PFSK-1 (cell line): ENCODE data around the gene SMYD1.

Source experiments
- FOXP2 ChIP-seq: optimal IDR thresholded peaks from 2 replicates; pipeline ENCODE3; 2011; ENCODE audit warnings: borderline replicate concordance, control low read depth, inconsistent platforms; ENCODE audit not compliant: insufficient read depth; ENCODE audit errors: extremely low read length, extremely low read depth
- POLR2AphosphoS5 ChIP-seq: IDR thresholded peaks from 2 replicates; pipeline ENCODE4 v1.6.1; 2012; ENCODE audit warnings: low read depth, mild to moderate bottlenecking, control low read depth, low read length, moderate library complexity
- SIN3A ChIP-seq: IDR thresholded peaks from 2 replicates; pipeline ENCODE4 v1.6.1; 2012; ENCODE audit warnings: mild to moderate bottlenecking, low read length, moderate library complexity, borderline replicate concordance; ENCODE audit not compliant: insufficient read depth
- TAF1 ChIP-seq: IDR thresholded peaks from 2 replicates; pipeline ENCODE4 v1.6.1; 2012; ENCODE audit warnings: low read length, control low read depth, borderline replicate concordance; ENCODE audit not compliant: insufficient read depth
- TF ChIP-seq, protein P1 (sequence below), 2 experiments: IDR thresholded peaks; 2 replicates each; pipeline versions ENCODE4 v1.6.1 to v1.8.0; 2011 to 2012; ENCODE audit warnings: low read depth in 2 of 2, low read length in 2 of 2, control low read depth in 1 of 2, inconsistent platforms in 1 of 2, mild to moderate bottlenecking in 1 of 2, moderate library complexity in 1 of 2; ENCODE audit not compliant: insufficient read depth in 1 of 2

The SMYD1 gene

DNA sequence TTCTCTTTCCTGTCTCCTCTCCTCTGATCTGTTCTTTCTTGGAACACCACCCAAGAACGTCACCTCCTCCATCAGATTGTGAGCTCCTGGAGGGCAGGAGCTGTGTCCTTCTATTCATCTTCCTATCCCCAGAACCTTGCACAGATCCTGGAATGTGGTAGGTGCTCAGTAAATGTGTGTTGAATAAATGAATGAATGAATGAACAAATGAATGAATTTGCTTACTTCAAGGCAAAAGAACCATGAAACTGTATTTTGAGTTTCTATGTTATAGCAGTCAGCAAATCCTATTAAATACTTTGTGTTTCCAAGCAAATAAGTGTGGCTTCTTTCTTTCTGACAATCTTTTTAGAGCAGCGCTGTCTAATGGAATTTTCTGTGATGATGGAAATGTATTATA is 45.4 kb downstream of the SMYD1 start:
- TF ChIP-seq, protein P1, sequence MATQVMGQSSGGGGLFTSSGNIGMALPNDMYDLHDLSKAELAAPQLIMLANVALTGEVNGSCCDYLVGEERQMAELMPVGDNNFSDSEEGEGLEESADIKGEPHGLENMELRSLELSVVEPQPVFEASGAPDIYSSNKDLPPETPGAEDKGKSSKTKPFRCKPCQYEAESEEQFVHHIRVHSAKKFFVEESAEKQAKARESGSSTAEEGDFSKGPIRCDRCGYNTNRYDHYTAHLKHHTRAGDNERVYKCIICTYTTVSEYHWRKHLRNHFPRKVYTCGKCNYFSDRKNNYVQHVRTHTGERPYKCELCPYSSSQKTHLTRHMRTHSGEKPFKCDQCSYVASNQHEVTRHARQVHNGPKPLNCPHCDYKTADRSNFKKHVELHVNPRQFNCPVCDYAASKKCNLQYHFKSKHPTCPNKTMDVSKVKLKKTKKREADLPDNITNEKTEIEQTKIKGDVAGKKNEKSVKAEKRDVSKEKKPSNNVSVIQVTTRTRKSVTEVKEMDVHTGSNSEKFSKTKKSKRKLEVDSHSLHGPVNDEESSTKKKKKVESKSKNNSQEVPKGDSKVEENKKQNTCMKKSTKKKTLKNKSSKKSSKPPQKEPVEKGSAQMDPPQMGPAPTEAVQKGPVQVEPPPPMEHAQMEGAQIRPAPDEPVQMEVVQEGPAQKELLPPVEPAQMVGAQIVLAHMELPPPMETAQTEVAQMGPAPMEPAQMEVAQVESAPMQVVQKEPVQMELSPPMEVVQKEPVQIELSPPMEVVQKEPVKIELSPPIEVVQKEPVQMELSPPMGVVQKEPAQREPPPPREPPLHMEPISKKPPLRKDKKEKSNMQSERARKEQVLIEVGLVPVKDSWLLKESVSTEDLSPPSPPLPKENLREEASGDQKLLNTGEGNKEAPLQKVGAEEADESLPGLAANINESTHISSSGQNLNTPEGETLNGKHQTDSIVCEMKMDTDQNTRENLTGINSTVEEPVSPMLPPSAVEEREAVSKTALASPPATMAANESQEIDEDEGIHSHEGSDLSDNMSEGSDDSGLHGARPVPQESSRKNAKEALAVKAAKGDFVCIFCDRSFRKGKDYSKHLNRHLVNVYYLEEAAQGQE (IDR thresholded peaks at IDR 0.05; ENCODE audit: insufficient read depth in 1 of 2, low read depth in 2 of 2, low read length in 2 of 2), result no peak
- TF ChIP-seq SIN3A (no peak), POLR2AphosphoS5 (no peak), FOXP2 (no peak), TAF1 (no peak)

DNA sequence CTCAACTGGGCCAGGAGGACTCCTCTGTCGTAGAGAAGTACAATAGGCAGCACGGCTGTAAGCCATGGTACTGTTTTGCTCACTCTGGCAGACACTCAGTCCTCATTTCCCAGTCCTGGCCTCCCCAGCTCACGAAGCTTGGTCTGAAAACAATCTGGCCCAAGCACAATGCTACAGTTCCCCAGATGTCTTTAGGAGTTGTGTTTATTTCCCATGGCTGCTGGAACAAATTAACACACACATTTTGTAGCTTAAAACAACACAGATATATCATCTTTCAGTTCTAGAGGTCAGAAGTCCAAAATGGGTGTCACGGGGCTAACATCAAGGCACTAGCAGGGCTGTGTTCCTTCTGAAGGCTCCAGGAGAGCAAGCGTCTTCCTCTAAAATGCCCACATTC is 47.3 kb downstream of the SMYD1 start:
- TF ChIP-seq SIN3A, result no peak
- TF ChIP-seq TAF1, result no peak
- TF ChIP-seq, protein P1 (IDR thresholded peaks at IDR 0.05; ENCODE audit: insufficient read depth in 1 of 2, low read depth in 2 of 2, low read length in 2 of 2), result no peak
- no peak for TF ChIP-seq POLR2AphosphoS5
- TF ChIP-seq FOXP2, result no peak

DNA sequence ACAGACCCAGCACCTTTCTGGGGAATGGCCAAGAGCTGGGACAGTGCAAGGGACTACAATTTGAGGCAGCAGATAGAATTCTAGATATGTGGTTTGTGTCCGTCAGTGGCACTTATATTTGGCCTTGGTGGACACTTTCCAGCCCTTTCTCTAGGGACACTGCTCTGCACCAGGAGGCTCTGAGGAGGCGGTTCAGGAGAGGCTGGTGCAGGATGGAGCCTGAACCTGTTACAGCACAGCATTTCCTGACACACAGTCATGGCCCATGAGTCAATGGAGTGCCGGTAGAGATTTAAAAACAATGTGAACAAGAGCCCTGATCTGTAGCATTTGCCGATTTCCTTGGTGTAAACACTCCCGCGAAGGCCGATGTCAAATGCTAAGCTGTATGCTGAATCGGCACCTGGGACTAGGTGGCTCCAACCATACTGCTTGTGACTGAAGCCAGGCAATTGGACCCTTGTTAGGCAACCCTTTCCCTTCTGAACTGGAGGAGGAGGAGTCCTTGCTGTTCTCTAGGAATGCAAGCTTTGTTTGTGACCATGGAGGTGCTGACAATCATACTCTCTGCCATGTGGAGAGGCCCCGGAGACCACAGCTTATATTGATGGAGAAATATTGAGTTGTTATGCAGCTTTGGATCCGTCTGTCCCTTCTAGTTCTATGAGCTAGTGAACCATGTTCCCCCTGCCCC is 48.3 kb downstream of the SMYD1 start:
- TF ChIP-seq, protein P1 (IDR thresholded peaks at IDR 0.05; ENCODE audit: insufficient read depth in 1 of 2, low read depth in 2 of 2, low read length in 2 of 2), result no peak
- TF ChIP-seq SIN3A, result no peak
- TF ChIP-seq FOXP2, result no peak
- TF ChIP-seq TAF1, result no peak

DNA sequence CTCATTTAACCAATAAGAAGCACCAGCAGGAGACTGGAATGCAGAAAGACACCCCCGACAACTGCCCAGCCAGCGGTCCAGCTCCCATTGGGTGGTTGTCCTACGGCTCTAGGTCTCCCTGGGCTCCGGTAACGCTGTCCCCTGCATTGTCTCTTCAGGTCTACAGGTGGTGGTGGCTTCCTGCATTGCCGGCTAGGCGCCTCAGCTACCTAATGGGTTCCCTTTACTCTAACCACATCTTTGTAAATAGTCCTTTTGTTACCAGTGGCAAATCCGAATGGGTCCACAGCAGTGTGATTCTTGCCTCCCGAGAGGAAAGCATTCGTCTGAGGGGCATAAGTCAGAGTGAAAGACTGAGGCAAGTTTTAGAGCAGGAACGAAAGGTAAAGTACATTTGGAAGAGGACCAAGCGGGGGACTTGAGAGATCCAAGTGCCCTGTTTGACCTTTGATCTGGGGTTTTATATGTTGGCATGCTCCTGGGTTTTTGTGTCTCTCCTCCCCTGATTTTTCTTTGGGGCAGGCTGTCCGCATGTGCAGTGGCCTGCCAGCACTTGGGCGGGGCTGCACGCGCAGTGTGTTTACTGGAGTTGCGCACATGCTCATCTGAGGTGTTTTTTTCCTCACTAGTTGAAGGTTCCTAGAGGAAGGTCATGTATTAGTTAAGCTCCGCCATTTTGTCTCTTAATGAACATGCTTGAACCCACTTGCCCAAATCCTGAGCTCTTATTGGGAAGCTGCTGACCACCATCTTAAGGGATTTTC is 49.2 kb downstream of the SMYD1 start:
- TF ChIP-seq POLR2AphosphoS5 (no peak), SIN3A (no peak), FOXP2 (no peak), TAF1 (no peak)
- TF ChIP-seq, protein P1 (IDR thresholded peaks at IDR 0.05; ENCODE audit: insufficient read depth in 1 of 2, low read depth in 2 of 2, low read length in 2 of 2), result no peak
